ENCODE results near the gene ZNF429.
"Not testable (repeated sequence)": the region's sequence is repeated elsewhere in the genome, so short reads cannot be mapped to it uniquely, and the experiment has no call there.

Gene ZNF429

GRCh38 chr19:21559444-21559843 lies 54.0 kb downstream of the ZNF429 start:
- Histone ChIP-seq H3K27me3 (replicated peaks; ENCODE audit: insufficient read depth, low read length) (no peaks in the 10 kb centered on the region), H3K36me3 (replicated peaks; ENCODE audit: insufficient read depth, low read length) (no peaks in the 10 kb centered on the region), H3K9me2 (replicated peaks; ENCODE audit: insufficient read depth, low read length) (no peaks in the 10 kb centered on the region), H3K4me1 (ENCODE audit: low read length) (no peaks in the 10 kb centered on the region), H3K79me2 (ENCODE audit: low read length) (no peaks in the 10 kb centered on the region), H3K27ac (ENCODE audit: low read length) (no peak overlapping the region), H2AFZ (ENCODE audit: low read length) (no peak overlapping the region), H4K20me1 (ENCODE audit: insufficient read depth, low read length) (no peaks in the 10 kb centered on the region), H3F3A (ENCODE audit: insufficient read depth, low read length) (no peaks in the 10 kb centered on the region), H3K9ac (ENCODE audit: low read length) (no peak overlapping the region), H3K4me2 (ENCODE audit: low read depth, low read length) (no peak overlapping the region), H3K9me3 (replicated peaks; ENCODE audit: insufficient read depth, low read length) (no peaks in the 10 kb centered on the region), H3K4me3 (ENCODE audit: low read length) (no peak overlapping the region)
- TF ChIP-seq EZH2phosphoT487 (IDR thresholded peaks at IDR 0.05; ENCODE audit: low read length) (no peak), CTCF (IDR thresholded peaks at IDR 0.05; ENCODE audit: low read length) (no peak), EZH2 (optimal IDR thresholded peaks at IDR 0.05; ENCODE audit: low read depth, low read length) (no peak)
- DNase-seq = no peak

DNA sequence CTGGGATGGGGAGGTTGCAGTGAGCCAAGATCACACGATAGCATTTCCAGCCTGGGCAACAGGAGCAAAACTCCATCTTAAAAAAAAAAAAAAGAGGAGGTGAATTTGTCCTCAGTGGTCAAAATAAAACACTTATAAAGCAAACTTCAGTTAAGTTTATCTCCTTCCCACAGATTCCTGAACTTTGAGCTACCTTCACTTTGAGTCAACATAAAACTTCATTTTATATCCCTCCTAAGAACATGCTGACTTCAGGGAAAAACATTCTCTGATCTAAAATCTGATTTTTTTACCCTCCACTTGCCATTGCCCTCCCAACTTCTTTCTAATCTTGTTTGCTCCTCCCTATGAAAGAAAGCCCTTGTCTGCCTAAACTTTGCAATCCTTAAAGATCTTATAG lies 59.0 kb downstream of the ZNF429 start:
- H3K27me3 ChIP-seq (replicated peaks; ENCODE audit: insufficient read depth, low read length) = no peaks in the 10 kb centered on the region
- no peaks in the 10 kb centered on the region for H3K79me2 ChIP-seq (ENCODE audit: low read length)
- DNase-seq = no peak
- H3F3A ChIP-seq (ENCODE audit: insufficient read depth, low read length) = no peaks in the 10 kb centered on the region
- no peak overlapping the region for H3K4me2 ChIP-seq (ENCODE audit: low read depth, low read length)
- TF ChIP-seq EZH2phosphoT487 (IDR thresholded peaks at IDR 0.05; ENCODE audit: low read length) (no peak), CTCF (IDR thresholded peaks at IDR 0.05; ENCODE audit: low read length) (no peak)
- no peaks in the 10 kb centered on the region for H3K9me2 ChIP-seq (replicated peaks; ENCODE audit: insufficient read depth, low read length)
- H4K20me1 ChIP-seq (ENCODE audit: insufficient read depth, low read length) = no peaks in the 10 kb centered on the region
- no peak overlapping the region for H3K27ac ChIP-seq (ENCODE audit: low read length)
- no peaks in the 10 kb centered on the region; the same call in 1 of the 2 replicates for H3K9me3 ChIP-seq (replicated peaks; ENCODE audit: insufficient read depth, low read length)
- no peak overlapping the region for H3K4me3 ChIP-seq (ENCODE audit: low read length)
- no peaks in the 10 kb centered on the region for H3K36me3 ChIP-seq (replicated peaks; ENCODE audit: insufficient read depth, low read length)
- H3K9ac ChIP-seq (ENCODE audit: low read length) = no peak overlapping the region
- H2AFZ ChIP-seq (ENCODE audit: low read length) = no peak overlapping the region
- no peaks in the 10 kb centered on the region for H3K4me1 ChIP-seq (ENCODE audit: low read length)

DNA sequence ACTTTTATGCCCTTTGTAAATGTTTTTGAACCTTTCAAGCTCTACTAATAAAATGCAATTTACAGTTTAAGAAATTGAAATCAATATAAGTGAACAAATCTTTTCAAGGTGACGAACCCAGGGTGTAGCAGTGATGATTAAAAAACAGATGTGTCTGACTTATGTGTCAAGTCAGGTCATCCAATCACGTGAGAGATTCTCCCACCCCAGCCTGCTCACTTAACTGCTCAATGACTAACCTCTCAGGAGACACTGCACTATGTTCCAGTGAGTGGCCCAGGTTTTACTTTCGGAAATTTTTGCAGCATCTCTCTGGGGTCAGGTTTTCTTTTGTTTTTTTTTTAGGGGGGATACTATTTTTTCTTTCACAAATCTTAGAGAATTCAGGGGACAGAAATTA lies 60.7 kb downstream of the ZNF429 start:
- no peak overlapping the region for H3K4me2 ChIP-seq (ENCODE audit: low read depth, low read length)
- no peaks in the 10 kb centered on the region for H3K4me1 ChIP-seq (ENCODE audit: low read length)
- DNase-seq = no peak
- no peak overlapping the region for H2AFZ ChIP-seq (ENCODE audit: low read length)
- no peak overlapping the region for H3K9ac ChIP-seq (ENCODE audit: low read length)
- H3K9me3 ChIP-seq (replicated peaks; ENCODE audit: insufficient read depth, low read length) = no peaks in the 10 kb centered on the region; the same call in 1 of the 2 replicates
- no peaks in the 10 kb centered on the region for H4K20me1 ChIP-seq (ENCODE audit: insufficient read depth, low read length)
- H3K4me3 ChIP-seq (ENCODE audit: low read length) = no peak overlapping the region
- no peaks in the 10 kb centered on the region for H3K9me2 ChIP-seq (replicated peaks; ENCODE audit: insufficient read depth, low read length)
- no peak overlapping the region for H3K27ac ChIP-seq (ENCODE audit: low read length)
- TF ChIP-seq EZH2phosphoT487 (IDR thresholded peaks at IDR 0.05; ENCODE audit: low read length) (no peak), CTCF (IDR thresholded peaks at IDR 0.05; ENCODE audit: low read length) (no peak), EZH2 (optimal IDR thresholded peaks at IDR 0.05; ENCODE audit: low read depth, low read length) (no peak)
- no peaks in the 10 kb centered on the region for H3K79me2 ChIP-seq (ENCODE audit: low read length)
- H3F3A ChIP-seq (ENCODE audit: insufficient read depth, low read length) = no peaks in the 10 kb centered on the region
- H3K36me3 ChIP-seq (replicated peaks; ENCODE audit: insufficient read depth, low read length) = no peaks in the 10 kb centered on the region
- no peaks in the 10 kb centered on the region for H3K27me3 ChIP-seq (replicated peaks; ENCODE audit: insufficient read depth, low read length)

DNA sequence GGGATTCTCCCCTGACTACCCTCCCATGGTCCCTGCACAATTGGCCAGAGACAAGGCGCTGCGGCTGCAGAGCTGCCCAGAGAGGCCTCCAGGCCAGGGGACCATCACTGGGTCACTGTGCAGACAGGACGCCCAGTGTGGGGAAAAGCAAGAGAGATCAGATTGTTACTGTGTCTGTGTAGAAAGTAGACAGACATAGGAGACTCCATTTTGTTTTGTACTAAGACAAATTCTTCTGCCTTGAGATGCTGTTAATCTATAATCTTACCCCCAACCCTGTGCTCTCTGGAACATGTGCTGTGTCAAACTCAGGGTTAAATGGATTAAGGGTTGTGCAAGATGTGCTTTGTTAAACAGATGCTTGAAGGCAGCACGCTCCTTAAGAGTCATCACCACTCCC lies 62.4 kb downstream of the ZNF429 start:
- H3K9me2 ChIP-seq (replicated peaks; ENCODE audit: insufficient read depth, low read length); H3K4me1 ChIP-seq (ENCODE audit: low read length); H3K9me3 ChIP-seq (replicated peaks; ENCODE audit: insufficient read depth, low read length); H2AFZ ChIP-seq (ENCODE audit: low read length); H3K9ac ChIP-seq (ENCODE audit: low read length); DNase-seq; H3K36me3 ChIP-seq (replicated peaks; ENCODE audit: insufficient read depth, low read length); H3K27ac ChIP-seq (ENCODE audit: low read length); H3F3A ChIP-seq (ENCODE audit: insufficient read depth, low read length); H3K27me3 ChIP-seq (replicated peaks; ENCODE audit: insufficient read depth, low read length); H3K4me3 ChIP-seq (ENCODE audit: low read length); H3K79me2 ChIP-seq (ENCODE audit: low read length); H3K4me2 ChIP-seq (ENCODE audit: low read depth, low read length); H4K20me1 ChIP-seq (ENCODE audit: insufficient read depth, low read length): not testable (repeated sequence)

All from MM.1S (cell line).